CD14-positive monocyte (primary cell): ENCODE measurements around the gene PTPRU. TPM values are rescaled to one million over a fixed set of nuclear protein-coding genes. Genes with fewer than 3 reads are reported as not detected.

Experiments used
- DNase-seq, 3 donors: peaks; one replicate each; pipeline ENCODE4 v3.0.0-alpha.2; 2011 to 2022
- H2AFZ ChIP-seq: 2 replicates; pipeline ENCODE4 v1.6.0; 2012; ENCODE audit warnings: mild to moderate bottlenecking, low read depth, low read length, inconsistent platforms; ENCODE audit not compliant: insufficient read depth, poor library complexity, severe bottlenecking
- H3K27ac ChIP-seq, 2 donors: 1 replicate in 1 of 2; 2 replicates in 1 of 2; pipeline ENCODE4 v1.5.1; 2012 to 2013; ENCODE audit warnings: low read length in 2 of 2, control low read depth in 1 of 2, inconsistent platforms in 1 of 2, low read depth in 1 of 2, mild to moderate bottlenecking in 1 of 2
- H3K27me3 ChIP-seq, 2 donors: one replicate each; pipeline versions ENCODE4 v1.6.0 to v1.6.1; 2011 to 2013; ENCODE audit warnings: low read length in 2 of 2; ENCODE audit not compliant: control insufficient read depth in 2 of 2, insufficient read depth in 2 of 2
- H3K36me3 ChIP-seq, 2 donors: replicated peaks in 1 of 2; 1 replicate in 1 of 2; 2 replicates in 1 of 2; pipeline versions ENCODE4 v1.5.1 to v1.6.1; 2012 to 2013; ENCODE audit warnings: low read length in 2 of 2, control low read depth in 1 of 2, inconsistent platforms in 1 of 2, mild to moderate bottlenecking in 1 of 2; ENCODE audit not compliant: insufficient read depth in 2 of 2, control insufficient read depth in 1 of 2
- H3K4me1 ChIP-seq, 2 donors: 1 replicate in 1 of 2; 2 replicates in 1 of 2; pipeline versions ENCODE4 v1.5.1 to v1.6.1; 2012 to 2013; ENCODE audit warnings: low read length in 2 of 2, control low read depth in 1 of 2, inconsistent platforms in 1 of 2, mild to moderate bottlenecking in 1 of 2, moderate library complexity in 1 of 2; ENCODE audit not compliant: insufficient read depth in 2 of 2, control insufficient read depth in 1 of 2
- H3K4me2 ChIP-seq: replicated peaks from 2 replicates; pipeline ENCODE3; 2012; ENCODE audit warnings: low read length, moderate library complexity, mild to moderate bottlenecking; ENCODE audit not compliant: poor library complexity, severe bottlenecking; ENCODE audit errors: extremely low read depth
- H3K4me3 ChIP-seq, 3 experiments: fragments of 200-600 bp in 1 of 3; sonication (generic) in 1 of 3; replicated peaks in 1 of 3; 1 replicate in 2 of 3; 2 replicates in 1 of 3; pipeline ENCODE4 v1.5.1; 2011 to 2013; ENCODE audit warnings: low read length in 3 of 3, mild to moderate bottlenecking in 3 of 3, control low read depth in 2 of 3, low read depth in 2 of 3, inconsistent platforms in 1 of 3, moderate library complexity in 1 of 3
- H3K79me2 ChIP-seq: 2 replicates; pipeline ENCODE4 v1.6.0; 2012; ENCODE audit warnings: mild to moderate bottlenecking, control low read depth, inconsistent platforms, low read length, moderate library complexity; ENCODE audit not compliant: insufficient read depth
- H3K9ac ChIP-seq: 2 replicates; pipeline ENCODE4 v1.6.0; 2017; ENCODE audit warnings: low read length, mild to moderate bottlenecking; ENCODE audit not compliant: insufficient read depth, poor library complexity, severe bottlenecking
- H3K9me3 ChIP-seq, 2 donors: replicated peaks in 1 of 2; 1 replicate in 1 of 2; 2 replicates in 1 of 2; pipeline versions ENCODE4 v1.5.1 to v1.6.1; 2012 to 2013; ENCODE audit warnings: low read length in 2 of 2, control low read depth in 1 of 2; ENCODE audit not compliant: control insufficient read depth in 1 of 2, insufficient read depth in 1 of 2
- H4K20me1 ChIP-seq: 2 replicates; pipeline ENCODE4 v1.6.0; 2012; ENCODE audit warnings: mild to moderate bottlenecking, low read length, control low read depth, moderate library complexity; ENCODE audit not compliant: insufficient read depth
- H3K27ac Mint-ChIP-seq, 7 donors: one replicate each; pipeline ENCODE4 v1.8.0; 2020; ENCODE audit warnings: mild to moderate bottlenecking in 7 of 7, mixed read lengths in 7 of 7, moderate library complexity in 6 of 7, inconsistent platforms in 2 of 7
- H3K27me3 Mint-ChIP-seq, 3 donors: one replicate each; pipeline ENCODE4 v1.8.0; 2021 to 2022; ENCODE audit warnings: low read depth in 3 of 3, mild to moderate bottlenecking in 3 of 3, mixed read lengths in 3 of 3, moderate library complexity in 3 of 3, inconsistent platforms in 1 of 3
- H3K36me3 Mint-ChIP-seq, 2 donors: one replicate each; pipeline ENCODE4 v1.8.0; 2020; ENCODE audit warnings: mixed read lengths in 2 of 2, inconsistent platforms in 1 of 2, mild to moderate bottlenecking in 1 of 2
- H3K4me1 Mint-ChIP-seq: one replicate; pipeline ENCODE4 v1.8.0; 2020; ENCODE audit warnings: mild to moderate bottlenecking, mixed read lengths
- H3K4me3 Mint-ChIP-seq, 2 donors: one replicate each; pipeline ENCODE4 v1.8.0; 2020; ENCODE audit warnings: mild to moderate bottlenecking in 2 of 2, mixed read lengths in 2 of 2, moderate library complexity in 1 of 2
- H3K9me3 Mint-ChIP-seq, 7 donors: one replicate each; pipeline ENCODE4 v1.8.0; 2020 to 2022; ENCODE audit warnings: mixed read lengths in 7 of 7, mild to moderate bottlenecking in 6 of 7, moderate library complexity in 6 of 7, inconsistent platforms in 2 of 7
- CTCF ChIP-seq: fragments of 200-600 bp; IDR thresholded peaks from one replicate; pipeline ENCODE4 v1.8.0; 2022; ENCODE audit warnings: antibody characterized with exemption, mild to moderate bottlenecking
- WGBS: methylation state at CpG from one replicate; pipeline ENCODE4 v1.1.5; 2013; ENCODE audit warnings: missing lambda C conversion rate; ENCODE audit not compliant: insufficient coverage; 5-methylcytosine and 5-hydroxymethylcytosine counted together
- intact Hi-C, 2 donors: fragments of 100-400 bp; cut with micrococcal nuclease; formaldehyde crosslinking; loops; one replicate each; pipeline versions ENCODE4 v1.15.0 to v1.15.1; 2023
- polyA plus RNA-seq, 3 donors: library from polyadenylated mRNA; depleted of rRNA in 1 of 3; unstranded in 2 of 3; stranded (reverse) in 1 of 3; fragments of 300-500 nt in 2 of 3; fragments of >200 nt in 1 of 3; fragmentation: Illumina TruSeq in 2 of 3; gene quantifications; 1 replicate in 2 of 3; 2 replicates in 1 of 3; pipeline ENCODE4 v1.2.3, GENCODE V29; 2012 to 2021

The PTPRU gene
- polyA plus RNA-seq, 3 donors: 0.42 to 1.4 TPM; not detected in 1

- Mint-ChIP-seq H3K9me3 (no peaks in the 10 kb centered on the region), H3K27ac (no peak overlapping the region), H3K36me3 (no peaks in the 10 kb centered on the region), H3K4me3 (no peak overlapping the region), H3K27me3 (peaks cover 7 to 25% (median 17%) of the 10 kb centered on the region in 3 donors), H3K4me1 (no peaks in the 10 kb centered on the region)
- Histone ChIP-seq H3K27me3 (peaks cover 0 to 2% of the 10 kb centered on the region in 2 donors), H3K9ac (no peak overlapping the region), H2AFZ (no peak overlapping the region), H3K9me3 (no peaks in the 10 kb centered on the region), H3K4me3 (no peak overlapping the region), H4K20me1 (no peaks in the 10 kb centered on the region), H3K4me1 (no peaks in the 10 kb centered on the region), H3K79me2 (no peaks in the 10 kb centered on the region), H3K27ac (no peak overlapping the region), H3K4me2 (no peak overlapping the region), H3K36me3 (no peaks in the 10 kb centered on the region)
- no peak for DNase-seq
- TF ChIP-seq CTCF: no peak
- 74% methylated on average over 4 of the region's 4 CpGs for WGBS
- intact Hi-C loops: no loop called here
Observed at GRCh38 chr1:29343476-29343875, 107.2 kb downstream of the PTPRU start.

- Histone ChIP-seq H3K4me1 (no peaks in the 10 kb centered on the region), H4K20me1 (no peaks in the 10 kb centered on the region), H3K4me3 (no peak overlapping the region), H3K27me3 (peaks cover 0 to 2% of the 10 kb centered on the region in 2 donors), H3K79me2 (no peaks in the 10 kb centered on the region), H3K27ac (no peak overlapping the region), H3K9me3 (no peaks in the 10 kb centered on the region), H3K36me3 (no peaks in the 10 kb centered on the region), H3K4me2 (no peak overlapping the region), H3K9ac (no peak overlapping the region), H2AFZ (no peak overlapping the region)
- H3K27ac Mint-ChIP-seq: no peak overlapping the region
- TF ChIP-seq CTCF: no peak
- no peaks in the 10 kb centered on the region for H3K36me3 Mint-ChIP-seq
- no peaks in the 10 kb centered on the region for H3K9me3 Mint-ChIP-seq
- no peak for DNase-seq
- intact Hi-C loops: no loop called here
- peaks cover 9 to 24% (median 18%) of the 10 kb centered on the region in 3 donors for H3K27me3 Mint-ChIP-seq
- no peaks in the 10 kb centered on the region for H3K4me1 Mint-ChIP-seq
- H3K4me3 Mint-ChIP-seq: no peak overlapping the region
- WGBS: 73% methylated on average over 4 of the region's 10 CpGs
Observed at GRCh38 chr1:29343908-29344307, 107.6 kb downstream of the PTPRU start.
